ENCODE results near the gene ACCSL. TPM values are rescaled to one million over a fixed set of nuclear protein-coding genes. Genes with fewer than 3 reads are reported as not detected.
A peak's percentile ranks its signal among the peaks of the same experiment; 100 is the strongest.

ACCSL gene
- total RNA-seq, 2 experiments from 2014 or later, result not detected

- ATAC-seq (no peak), DNase-seq (no peak)
- Mint-ChIP-seq H3K9me3 (ENCODE audit: low read depth) (no peaks in the 10 kb centered on the region), H3K4me1 (no peaks in the 10 kb centered on the region), H3K27me3 (peaks cover 38% of the 10 kb centered on the region), H3K4me3 (no peak overlapping the region), H3K36me3 (no peaks in the 10 kb centered on the region), H3K27ac (no peak overlapping the region)
- CTCF ChIA-PET, result no interaction called here
Measured at GRCh38 chr11:44029507-44029845, 18.3 kb upstream of the ACCSL start.

GRCh38 chr11:44029977-44030911 lies 17.5 kb upstream of the ACCSL start:
- DNase-seq (no peak), ATAC-seq (no peak)
- CTCF ChIA-PET, result no interaction called here

GRCh38 chr11:44030996-44031395 lies 16.8 kb upstream of the ACCSL start:
- peaks cover 31% of the 10 kb centered on the region for H3K27me3 Mint-ChIP-seq
- no peaks in the 10 kb centered on the region for H3K9me3 Mint-ChIP-seq (ENCODE audit: low read depth)
- no peaks in the 10 kb centered on the region for H3K36me3 Mint-ChIP-seq
- no peak overlapping the region for H3K4me3 Mint-ChIP-seq
- ATAC-seq (no peak), DNase-seq (no peak)
- H3K27ac Mint-ChIP-seq, result no peak overlapping the region
- no peaks in the 10 kb centered on the region for H3K4me1 Mint-ChIP-seq
- CTCF ChIA-PET, result no interaction called here

More at GRCh38 chr11:44029977-44030911, 17.5 kb upstream of the ACCSL start:
- H3K4me1 Mint-ChIP-seq, result no peaks in the 10 kb centered on the region
- H3K36me3 Mint-ChIP-seq, result no peaks in the 10 kb centered on the region
- H3K27ac Mint-ChIP-seq, result no peak overlapping the region
- no peak overlapping the region for H3K4me3 Mint-ChIP-seq
- H3K27me3 Mint-ChIP-seq, result peaks cover 36% of the 10 kb centered on the region
- H3K9me3 Mint-ChIP-seq (ENCODE audit: low read depth), result no peaks in the 10 kb centered on the region

- DNase-seq (no peak), ATAC-seq (no peak)
- no peaks in the 10 kb centered on the region for H3K4me1 Mint-ChIP-seq
- H3K27me3 Mint-ChIP-seq, result peaks cover 29% of the 10 kb centered on the region
- H3K27ac Mint-ChIP-seq, result no peak overlapping the region
- no peak overlapping the region for H3K4me3 Mint-ChIP-seq
- H3K9me3 Mint-ChIP-seq (ENCODE audit: low read depth), result no peaks in the 10 kb centered on the region
- H3K36me3 Mint-ChIP-seq, result no peaks in the 10 kb centered on the region
- CTCF ChIA-PET, result no interaction called here
Measured at GRCh38 chr11:44031549-44031948, 16.2 kb upstream of the ACCSL start.

- CTCF ChIA-PET, result no interaction called here
- H3K27me3 Mint-ChIP-seq, result peaks cover 22% of the 10 kb centered on the region
Measured at GRCh38 chr11:44032299-44033085, 15.3 kb upstream of the ACCSL start.

GRCh38 chr11:44033411-44033850 lies 14.3 kb upstream of the ACCSL start:
- H3K4me1 Mint-ChIP-seq, result no peaks in the 10 kb centered on the region
- no peak overlapping the region for H3K4me3 Mint-ChIP-seq
- no peaks in the 10 kb centered on the region for H3K9me3 Mint-ChIP-seq (ENCODE audit: low read depth)
- H3K27me3 Mint-ChIP-seq, result peaks cover 22% of the 10 kb centered on the region
- no peak overlapping the region for H3K27ac Mint-ChIP-seq
- ATAC-seq (no peak), DNase-seq (no peak)
- CTCF ChIA-PET, result no interaction called here
- no peaks in the 10 kb centered on the region for H3K36me3 Mint-ChIP-seq

More at GRCh38 chr11:44032299-44033085, 15.3 kb upstream of the ACCSL start:
- DNase-seq, result no peak
- H3K9me3 Mint-ChIP-seq (ENCODE audit: low read depth), result no peaks in the 10 kb centered on the region
- H3K4me1 Mint-ChIP-seq, result no peaks in the 10 kb centered on the region
- H3K4me3 Mint-ChIP-seq, result no peak overlapping the region
- no peaks in the 10 kb centered on the region for H3K36me3 Mint-ChIP-seq
- no peak overlapping the region for H3K27ac Mint-ChIP-seq
- no peak for ATAC-seq

- CTCF ChIA-PET, result no interaction called here
- DNase-seq, result no peak
- Mint-ChIP-seq H3K27me3 (peaks cover 22% of the 10 kb centered on the region), H3K4me1 (no peaks in the 10 kb centered on the region), H3K9me3 (ENCODE audit: low read depth) (no peaks in the 10 kb centered on the region), H3K27ac (no peak overlapping the region), H3K4me3 (no peak overlapping the region), H3K36me3 (no peaks in the 10 kb centered on the region)
- ATAC-seq, result no peak
Measured at GRCh38 chr11:44033856-44034255, 13.9 kb upstream of the ACCSL start.

- no peak for ATAC-seq
- Mint-ChIP-seq H3K4me3 (no peak overlapping the region), H3K27ac (no peak overlapping the region), H3K4me1 (no peaks in the 10 kb centered on the region), H3K36me3 (no peaks in the 10 kb centered on the region), H3K9me3 (ENCODE audit: low read depth) (no peaks in the 10 kb centered on the region), H3K27me3 (peaks cover 18% of the 10 kb centered on the region)
- no peak for DNase-seq
- CTCF ChIA-PET, result no interaction called here
Measured at GRCh38 chr11:44034639-44035038, 13.1 kb upstream of the ACCSL start.

- Mint-ChIP-seq H3K4me1 (no peaks in the 10 kb centered on the region), H3K27me3 (peaks cover 8% of the 10 kb centered on the region), H3K27ac (no peak overlapping the region), H3K4me3 (no peak overlapping the region), H3K36me3 (no peaks in the 10 kb centered on the region), H3K9me3 (ENCODE audit: low read depth) (peaks cover 3% of the 10 kb centered on the region)
- ATAC-seq (peak; percentile 45), DNase-seq (peak; percentile 52)
- CTCF ChIA-PET, result no interaction called here
Measured at GRCh38 chr11:44036811-44037657, 10.7 kb upstream of the ACCSL start.

GRCh38 chr11:44037658-44037998 lies 10.2 kb upstream of the ACCSL start:
- ATAC-seq (no peak), DNase-seq (no peak)
- no peaks in the 10 kb centered on the region for H3K36me3 Mint-ChIP-seq
- H3K27me3 Mint-ChIP-seq, result peaks cover 5% of the 10 kb centered on the region
- no peak overlapping the region for H3K4me3 Mint-ChIP-seq
- CTCF ChIA-PET, result interaction anchor here (1.1 kb wide), 1 partner anchor 29 kb away, joined by 3 read pairs; the partner anchor contains the start of gene ACCS
- no peak overlapping the region for H3K27ac Mint-ChIP-seq
- H3K4me1 Mint-ChIP-seq, result no peaks in the 10 kb centered on the region
- H3K9me3 Mint-ChIP-seq (ENCODE audit: low read depth), result peaks cover 3% of the 10 kb centered on the region

GRCh38 chr11:44043157-44043556 lies 4.6 kb upstream of the ACCSL start:
- Mint-ChIP-seq H3K36me3 (no peaks in the 10 kb centered on the region), H3K27me3 (peaks cover 6% of the 10 kb centered on the region), H3K27ac (no peak overlapping the region), H3K4me3 (no peak overlapping the region), H3K4me1 (no peaks in the 10 kb centered on the region), H3K9me3 (ENCODE audit: low read depth) (peaks cover 3% of the 10 kb centered on the region)
- ATAC-seq (no peak), DNase-seq (no peak)
- CTCF ChIA-PET, result interaction anchor here (1.0 to 1.6 kb wide), 2 partner anchors 23 to 135 kb away, joined by 3 to 4 read pairs; partner anchors contain the start of gene ACCS

- Mint-ChIP-seq H3K4me3 (no peak overlapping the region), H3K27me3 (peaks cover 6% of the 10 kb centered on the region), H3K36me3 (no peaks in the 10 kb centered on the region), H3K9me3 (ENCODE audit: low read depth) (no peaks in the 10 kb centered on the region), H3K27ac (no peak overlapping the region), H3K4me1 (no peaks in the 10 kb centered on the region)
- no peak for DNase-seq
- ATAC-seq, result no peak
- CTCF ChIA-PET, result no interaction called here
Measured at GRCh38 chr11:44046182-44046581, 1.6 kb upstream of the ACCSL start.

GRCh38 chr11:44047298-44047697 lies 483 bp upstream of the ACCSL start:
- Mint-ChIP-seq H3K27ac (no peak overlapping the region), H3K36me3 (no peaks in the 10 kb centered on the region), H3K27me3 (peaks cover 6% of the 10 kb centered on the region), H3K4me3 (no peak overlapping the region), H3K9me3 (ENCODE audit: low read depth) (no peaks in the 10 kb centered on the region), H3K4me1 (no peaks in the 10 kb centered on the region)
- ATAC-seq, result no peak
- no peak for DNase-seq
- CTCF ChIA-PET, result no interaction called here

Measured in activated CD8-positive, alpha-beta memory T cell treated with anti-CD3 and anti-CD28 coated beads, Interleukin-2, amount 10 ng/mL, durations not matched to agents 7 days and 5 days (primary cell).